HCT116 (cell line): Measurements from ENCODE around the gene CELF2.

ENCODE experiments used
- CTCF ChIP-seq, 3 experiments: fragments of 200-600 bp in 1 of 3; sonication (generic) in 1 of 3; IDR thresholded peaks in 2 of 3; conservative IDR thresholded peaks in 1 of 3; 2 replicates each; pipeline ENCODE4 v1.5.1; 2012 to 2017; ENCODE audit warnings: low read depth in 2 of 3, low read length in 2 of 3, antibody characterized with exemption in 1 of 3, borderline replicate concordance in 1 of 3, control low read depth in 1 of 3, mild to moderate bottlenecking in 1 of 3, mixed read lengths in 1 of 3, mixed run types in 1 of 3, moderate library complexity in 1 of 3; ENCODE audit not compliant: insufficient read depth in 1 of 3
- EZH2 ChIP-seq: fragments of 200-600 bp; sonication (generic); IDR thresholded peaks from 2 replicates; pipeline ENCODE4 v1.6.1; 2017; ENCODE audit warnings: antibody characterized with exemption, mixed run types
- POLR2A ChIP-seq: IDR thresholded peaks from 2 replicates; pipeline ENCODE4 v1.7.0; 2011; ENCODE audit warnings: borderline replicate concordance; ENCODE audit not compliant: insufficient read depth, insufficient read length; ENCODE audit errors: extremely low read depth
- POLR2AphosphoS5 ChIP-seq: IDR thresholded peaks from 2 replicates; pipeline ENCODE4 v1.6.1; 2011; ENCODE audit warnings: mild to moderate bottlenecking, low read depth, low read length, moderate library complexity
- REST ChIP-seq: IDR thresholded peaks from 2 replicates; pipeline ENCODE4 v1.6.1; 2012; ENCODE audit warnings: low read depth
- SIN3A ChIP-seq: IDR thresholded peaks from 2 replicates; pipeline ENCODE4 v1.6.1; 2012; ENCODE audit warnings: low read depth
- TCF7L2 ChIP-seq: IDR thresholded peaks from 2 replicates; pipeline ENCODE4 v1.7.0; 2011; ENCODE audit warnings: borderline replicate concordance, inconsistent platforms; ENCODE audit not compliant: insufficient read depth, insufficient read length; ENCODE audit errors: extremely low read depth
- YY1 ChIP-seq: IDR thresholded peaks from 2 replicates; pipeline ENCODE4 v1.6.1; 2011; ENCODE audit warnings: low read length, low read depth, moderate library complexity, mild to moderate bottlenecking; ENCODE audit not compliant: insufficient replicate concordance; ENCODE audit errors: extremely low read depth
- ZNF274 ChIP-seq: fragments of 200-500 bp; sonication (Bioruptor generic); IDR thresholded peaks from 2 replicates; pipeline ENCODE4 v1.6.1; 2014; ENCODE audit warnings: mild to moderate bottlenecking, low read depth, low read length, inconsistent platforms

- TF ChIP-seq POLR2A (no peak), TCF7L2 (no peak), EZH2 (no peak), CTCF (IDR thresholded peaks at IDR 0.05 in 2 of 3, conservative IDR thresholded peaks at IDR 0.05 in 1 of 3; ENCODE audit: borderline replicate concordance in 1 of 3, insufficient read depth in 1 of 3, low read depth in 2 of 3, low read length in 2 of 3) (no peak), REST (no peak), YY1 (no peak), ZNF274 (no peak), POLR2AphosphoS5 (no peak), SIN3A (no peak)
Measured at GRCh38 chr10:11336722-11337162, 319.1 kb downstream of the CELF2 start.
